ENCODE measurements around the gene MAPRE3. TPM values are rescaled to one million over a fixed set of nuclear protein-coding genes. Genes with fewer than 3 reads are reported as not detected.

The MAPRE3 gene
- total and polyA plus RNA-seq, 2 donors (not counting 1 experiment from before 2014, with no cell fraction given): 7.9 to 13.9 TPM

DNA sequence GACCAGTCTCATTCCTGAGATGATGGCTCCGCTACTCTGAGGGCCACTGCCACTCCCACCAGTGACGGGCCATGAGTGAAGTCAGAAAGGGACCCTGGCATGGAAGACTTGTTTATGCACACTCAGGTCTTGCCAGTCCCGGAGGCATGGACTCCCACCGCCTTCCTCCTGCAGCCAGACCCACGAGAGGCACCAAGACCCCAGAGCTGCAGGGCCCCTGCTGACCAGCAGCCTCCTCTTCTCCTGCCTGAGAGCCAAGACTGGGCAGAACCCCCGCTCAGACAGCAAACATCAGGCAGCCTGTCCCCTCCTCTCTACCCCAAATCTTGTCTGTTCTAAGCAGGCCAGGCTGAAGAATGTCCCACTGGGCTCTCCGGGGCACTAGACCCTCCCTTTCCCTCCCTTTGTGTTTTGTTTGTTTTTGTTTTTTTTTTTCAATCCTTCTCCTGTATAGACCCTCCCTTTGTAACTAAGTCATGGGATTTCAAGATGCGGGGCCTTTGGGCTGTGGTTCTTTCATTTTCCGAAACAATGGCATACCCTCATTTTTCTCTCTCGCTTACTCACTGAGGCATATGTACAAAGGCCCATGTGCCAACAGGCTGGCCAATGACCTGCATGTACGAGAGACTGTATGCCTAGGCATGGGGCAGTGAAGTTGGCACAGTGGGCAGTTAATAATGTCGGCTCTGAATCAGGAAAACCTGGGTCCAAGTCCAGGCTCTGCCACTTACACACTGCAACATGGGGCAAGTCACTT lies 24.3 kb upstream of the MAPRE3 start:
- Histone ChIP-seq H3K9me3 (ENCODE audit: control insufficient read depth, insufficient read depth, low read depth, low read length) (no peaks in the 10 kb centered on the region), H3K79me2 (ENCODE audit: control insufficient read depth, insufficient read depth, low read length) (no peaks in the 10 kb centered on the region), H3K27me3 (ENCODE audit: control insufficient read depth, insufficient read depth, low read length) (peaks cover 17% of the 10 kb centered on the region), H3K9ac (ENCODE audit: insufficient read depth, low read length) (no peak overlapping the region), H2AFZ (ENCODE audit: low read length) (no peak overlapping the region), H3K27ac (ENCODE audit: insufficient read depth, low read length) (no peak overlapping the region), H3K4me1 (ENCODE audit: control insufficient read depth, extremely low read depth, insufficient read depth, low read length) (no peaks in the 10 kb centered on the region), H3K4me2 (ENCODE audit: extremely low read depth, insufficient read depth, low read length) (no peak overlapping the region), H4K20me1 (ENCODE audit: control insufficient read depth, extremely low read depth, insufficient read depth, low read length) (no peaks in the 10 kb centered on the region), H3K36me3 (ENCODE audit: control insufficient read depth, insufficient read depth, low read length) (no peaks in the 10 kb centered on the region), H3K4me3 (replicated peaks in 1 of 4; ENCODE audit: control extremely low read depth in 1 of 4, insufficient read depth in 1 of 4, low read depth in 3 of 4, low read length in 4 of 4) (no peak overlapping the region)
- TF ChIP-seq, protein P1, sequence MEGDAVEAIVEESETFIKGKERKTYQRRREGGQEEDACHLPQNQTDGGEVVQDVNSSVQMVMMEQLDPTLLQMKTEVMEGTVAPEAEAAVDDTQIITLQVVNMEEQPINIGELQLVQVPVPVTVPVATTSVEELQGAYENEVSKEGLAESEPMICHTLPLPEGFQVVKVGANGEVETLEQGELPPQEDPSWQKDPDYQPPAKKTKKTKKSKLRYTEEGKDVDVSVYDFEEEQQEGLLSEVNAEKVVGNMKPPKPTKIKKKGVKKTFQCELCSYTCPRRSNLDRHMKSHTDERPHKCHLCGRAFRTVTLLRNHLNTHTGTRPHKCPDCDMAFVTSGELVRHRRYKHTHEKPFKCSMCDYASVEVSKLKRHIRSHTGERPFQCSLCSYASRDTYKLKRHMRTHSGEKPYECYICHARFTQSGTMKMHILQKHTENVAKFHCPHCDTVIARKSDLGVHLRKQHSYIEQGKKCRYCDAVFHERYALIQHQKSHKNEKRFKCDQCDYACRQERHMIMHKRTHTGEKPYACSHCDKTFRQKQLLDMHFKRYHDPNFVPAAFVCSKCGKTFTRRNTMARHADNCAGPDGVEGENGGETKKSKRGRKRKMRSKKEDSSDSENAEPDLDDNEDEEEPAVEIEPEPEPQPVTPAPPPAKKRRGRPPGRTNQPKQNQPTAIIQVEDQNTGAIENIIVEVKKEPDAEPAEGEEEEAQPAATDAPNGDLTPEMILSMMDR (conservative IDR thresholded peaks at IDR 0.05 in 1 of 2, IDR thresholded peaks at IDR 0.05 in 1 of 2; ENCODE audit: low read depth in 1 of 2, low read length in 2 of 2): no peak
- no peak for TF ChIP-seq EZH2 (IDR thresholded peaks at IDR 0.05; ENCODE audit: low read length, missing control alignments)
- no peak for DNase-seq (ENCODE audit: low read depth in 2 of 2)

DNA sequence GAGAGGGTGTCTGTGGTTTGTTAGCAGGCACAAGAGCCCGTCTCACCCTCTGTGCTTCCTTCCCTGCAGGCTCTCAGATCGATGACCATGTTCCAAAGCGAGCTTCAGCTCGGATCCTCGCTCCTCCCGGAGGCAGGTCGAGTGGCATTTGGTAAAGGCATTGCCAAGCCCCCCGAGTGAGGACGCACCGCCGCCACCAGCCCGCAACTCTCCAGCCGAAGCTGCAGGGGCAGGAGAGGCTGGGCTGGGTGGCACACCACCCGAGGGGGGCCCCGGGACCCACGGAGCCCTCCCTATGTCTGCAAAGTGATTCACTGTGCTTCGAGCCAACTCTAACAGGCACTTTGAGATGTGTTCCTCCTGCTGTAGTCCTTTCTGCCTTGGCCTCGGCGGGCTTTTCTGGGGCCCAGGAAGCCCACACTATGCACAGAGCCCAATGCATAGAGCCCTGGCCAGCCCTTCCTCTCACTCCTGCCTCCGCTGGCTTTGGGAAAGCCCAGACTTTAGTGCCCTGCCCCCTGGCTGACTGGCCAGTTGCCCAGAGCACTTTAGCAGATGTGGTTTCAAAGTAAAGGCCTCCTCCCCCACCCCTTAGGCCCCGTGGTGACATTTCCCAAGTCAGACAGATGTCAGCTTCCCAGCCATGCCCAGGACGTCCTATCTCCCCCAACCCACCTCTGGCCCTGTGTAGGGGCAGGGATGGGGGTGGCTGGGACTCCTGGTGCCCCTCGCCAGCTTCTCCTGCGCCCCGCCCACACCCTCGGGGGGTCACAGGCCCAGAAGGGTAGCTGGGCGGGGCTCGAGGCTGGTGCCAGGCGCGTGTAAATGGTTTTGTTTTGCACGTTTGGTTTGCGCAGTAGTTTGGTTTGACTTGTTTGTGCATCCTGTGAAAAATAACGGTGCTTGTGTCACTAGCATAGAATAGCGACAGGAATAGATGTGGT lies 23.3 kb upstream of the MAPRE3 start:
- Histone ChIP-seq H3K4me2 (ENCODE audit: extremely low read depth, insufficient read depth, low read length) (peak overlapping the region; percentile 48), H3K9me3 (ENCODE audit: control insufficient read depth, insufficient read depth, low read depth, low read length) (no peaks in the 10 kb centered on the region), H3K27me3 (ENCODE audit: control insufficient read depth, insufficient read depth, low read length) (peaks cover 17% of the 10 kb centered on the region)

More for the DNA sequence above, 23.3 kb upstream of the MAPRE3 start:
- Histone ChIP-seq H3K4me3 (replicated peaks in 1 of 4; ENCODE audit: control extremely low read depth in 1 of 4, insufficient read depth in 1 of 4, low read depth in 3 of 4, low read length in 4 of 4) (no peak overlapping the region), H3K36me3 (ENCODE audit: control insufficient read depth, insufficient read depth, low read length) (no peaks in the 10 kb centered on the region), H3K27ac (ENCODE audit: insufficient read depth, low read length) (no peak overlapping the region), H3K79me2 (ENCODE audit: control insufficient read depth, insufficient read depth, low read length) (no peaks in the 10 kb centered on the region), H3K9ac (ENCODE audit: insufficient read depth, low read length) (no peak overlapping the region), H3K4me1 (ENCODE audit: control insufficient read depth, extremely low read depth, insufficient read depth, low read length) (no peaks in the 10 kb centered on the region), H2AFZ (ENCODE audit: low read length) (no peak overlapping the region), H4K20me1 (ENCODE audit: control insufficient read depth, extremely low read depth, insufficient read depth, low read length) (no peaks in the 10 kb centered on the region)
- DNase-seq (ENCODE audit: low read depth in 2 of 2): peak; percentile 44 to 66
- TF ChIP-seq, protein P1 (conservative IDR thresholded peaks at IDR 0.05 in 1 of 2, IDR thresholded peaks at IDR 0.05 in 1 of 2; ENCODE audit: low read depth in 1 of 2, low read length in 2 of 2): no peak
- TF ChIP-seq EZH2 (IDR thresholded peaks at IDR 0.05; ENCODE audit: low read length, missing control alignments): no peak

All from fibroblast of lung (primary cell).